ENCODE measurements around the gene GPC6.
A peak's percentile ranks its signal among the peaks of the same experiment; 100 is the strongest.
"Not testable (repeated sequence)": the region's sequence is repeated elsewhere in the genome, so short reads cannot be mapped to it uniquely, and the experiment has no call there.

The GPC6 gene

GRCh38 chr13:94298346-94298745 lies 1071.7 kb downstream of the GPC6 start:
- no peak for TF ChIP-seq CTCF (IDR thresholded peaks at IDR 0.05; ENCODE audit: low read depth, low read length, missing control alignments)
- Histone ChIP-seq H3K36me3 (replicated peaks) (no peaks in the 10 kb centered on the region), H3K4me3 (ENCODE audit: low read depth, low read length) (no peak overlapping the region), H3K27me3 (replicated peaks) (no peaks in the 10 kb centered on the region), H3K27ac (no peak overlapping the region)
- no peak for DNase-seq
- in situ Hi-C loops (cut with HindIII; ENCODE audit: low pct_ligation_motif_present, low sequenced_read_pairs), result no loop called here

GRCh38 chr13:94300401-94300800 lies 1073.8 kb downstream of the GPC6 start:
- H3K27ac ChIP-seq, result no peak overlapping the region
- no peak for TF ChIP-seq CTCF (IDR thresholded peaks at IDR 0.05; ENCODE audit: low read depth, low read length, missing control alignments)
- H3K4me3 ChIP-seq (ENCODE audit: low read depth, low read length), result no peak overlapping the region
- no peaks in the 10 kb centered on the region for H3K27me3 ChIP-seq (replicated peaks)
- no peak for DNase-seq
- in situ Hi-C loops (cut with HindIII; ENCODE audit: low pct_ligation_motif_present, low sequenced_read_pairs), result no loop called here
- no peaks in the 10 kb centered on the region for H3K36me3 ChIP-seq (replicated peaks)

GRCh38 chr13:94301487-94301886 lies 1074.9 kb downstream of the GPC6 start:
- Histone ChIP-seq H3K27me3 (replicated peaks) (no peaks in the 10 kb centered on the region), H3K4me3 (ENCODE audit: low read depth, low read length) (no peak overlapping the region), H3K36me3 (replicated peaks) (no peaks in the 10 kb centered on the region), H3K27ac (no peak overlapping the region)
- TF ChIP-seq CTCF (IDR thresholded peaks at IDR 0.05; ENCODE audit: low read depth, low read length, missing control alignments), result no peak
- in situ Hi-C loops (cut with HindIII; ENCODE audit: low pct_ligation_motif_present, low sequenced_read_pairs), result no loop called here
- no peak for DNase-seq

GRCh38 chr13:94302847-94303565 lies 1076.4 kb downstream of the GPC6 start:
- H3K36me3 ChIP-seq (replicated peaks); H3K4me3 ChIP-seq (ENCODE audit: low read depth, low read length); DNase-seq; in situ Hi-C loops (cut with HindIII; ENCODE audit: low pct_ligation_motif_present, low sequenced_read_pairs); H3K27ac ChIP-seq; H3K27me3 ChIP-seq (replicated peaks): not testable (repeated sequence)

- no peak for DNase-seq
- no peaks in the 10 kb centered on the region for H3K27me3 ChIP-seq (replicated peaks)
- H3K27ac ChIP-seq, result no peak overlapping the region
- in situ Hi-C loops (cut with HindIII; ENCODE audit: low pct_ligation_motif_present, low sequenced_read_pairs), result no loop called here
- H3K4me3 ChIP-seq (ENCODE audit: low read depth, low read length), result no peak overlapping the region
- no peaks in the 10 kb centered on the region for H3K36me3 ChIP-seq (replicated peaks)
- TF ChIP-seq CTCF (IDR thresholded peaks at IDR 0.05; ENCODE audit: low read depth, low read length, missing control alignments), result no peak
Observed at GRCh38 chr13:94303644-94304174, 1077.1 kb downstream of the GPC6 start.

- no peaks in the 10 kb centered on the region for H3K36me3 ChIP-seq (replicated peaks)
- no peak overlapping the region for H3K4me3 ChIP-seq (ENCODE audit: low read depth, low read length)
- H3K27ac ChIP-seq, result peak overlapping the region; percentile 59
- in situ Hi-C loops (cut with HindIII; ENCODE audit: low pct_ligation_motif_present, low sequenced_read_pairs), result no loop called here
- no peak for DNase-seq
- H3K27me3 ChIP-seq (replicated peaks), result no peaks in the 10 kb centered on the region
- TF ChIP-seq CTCF (IDR thresholded peaks at IDR 0.05; ENCODE audit: low read depth, low read length, missing control alignments), result no peak
Observed at GRCh38 chr13:94305033-94305432, 1078.4 kb downstream of the GPC6 start.

Data from brain microvascular endothelial cell (primary cell).